Measurements from ENCODE around the gene ANXA3. TPM values are rescaled to one million over a fixed set of nuclear protein-coding genes. Genes with fewer than 3 reads are reported as not detected.
"Not testable (repeated sequence)": the region's sequence is repeated elsewhere in the genome, so short reads cannot be mapped to it uniquely, and the experiment has no call there.

ANXA3 gene
- total and polyA plus RNA-seq, 2 donors from 2014 or later, result 33.7 to 79.9 TPM

DNA sequence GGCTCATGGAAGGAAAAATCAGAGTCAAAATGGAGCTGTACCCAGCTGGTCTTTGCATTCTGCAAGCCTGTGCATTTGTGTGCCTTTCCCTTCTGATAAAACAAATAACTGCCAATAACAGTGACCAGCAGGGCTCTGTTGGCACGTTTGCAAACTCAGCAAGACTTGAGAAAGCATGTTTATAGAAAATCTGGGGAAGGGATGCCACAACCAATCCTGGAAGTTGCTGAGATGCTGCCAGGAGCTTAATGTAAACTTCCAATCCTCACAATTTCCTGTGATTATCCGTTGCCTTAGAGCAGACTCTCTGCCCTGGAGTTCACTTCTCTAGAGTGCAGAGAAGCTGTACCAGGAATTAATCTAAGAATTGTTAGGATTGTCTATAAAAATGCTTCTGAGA, 6.9 kb upstream of the ANXA3 start:
- FAIRE-seq, result no peak
- Histone ChIP-seq H3K9me3 (ENCODE audit: control insufficient read depth in 2 of 3, insufficient read depth in 1 of 3, low read length in 3 of 3) (no peaks in the 10 kb centered on the region), H3K36me3 (ENCODE audit: control insufficient read depth in 2 of 3, insufficient read depth in 3 of 3, low read length in 3 of 3) (peaks cover 0 to 5% (median 0%) of the 10 kb centered on the region in 3 donors), H3K27ac (ENCODE audit: low read depth in 2 of 2, low read length in 2 of 2) (no peak overlapping the region), H3K9ac (ENCODE audit: low read length in 3 of 3) (no peak overlapping the region), H3K4me1 (ENCODE audit: control insufficient read depth in 2 of 3, insufficient read depth in 2 of 3, low read depth in 1 of 3, low read length in 3 of 3) (peaks cover 0 to 2% (median 0%) of the 10 kb centered on the region in 3 donors), H3K27me3 (ENCODE audit: control insufficient read depth, insufficient read depth, low read length) (no peaks in the 10 kb centered on the region), H3K4me3 (ENCODE audit: low read length in 3 of 3) (no peak overlapping the region)
- TF ChIP-seq, protein P1, sequence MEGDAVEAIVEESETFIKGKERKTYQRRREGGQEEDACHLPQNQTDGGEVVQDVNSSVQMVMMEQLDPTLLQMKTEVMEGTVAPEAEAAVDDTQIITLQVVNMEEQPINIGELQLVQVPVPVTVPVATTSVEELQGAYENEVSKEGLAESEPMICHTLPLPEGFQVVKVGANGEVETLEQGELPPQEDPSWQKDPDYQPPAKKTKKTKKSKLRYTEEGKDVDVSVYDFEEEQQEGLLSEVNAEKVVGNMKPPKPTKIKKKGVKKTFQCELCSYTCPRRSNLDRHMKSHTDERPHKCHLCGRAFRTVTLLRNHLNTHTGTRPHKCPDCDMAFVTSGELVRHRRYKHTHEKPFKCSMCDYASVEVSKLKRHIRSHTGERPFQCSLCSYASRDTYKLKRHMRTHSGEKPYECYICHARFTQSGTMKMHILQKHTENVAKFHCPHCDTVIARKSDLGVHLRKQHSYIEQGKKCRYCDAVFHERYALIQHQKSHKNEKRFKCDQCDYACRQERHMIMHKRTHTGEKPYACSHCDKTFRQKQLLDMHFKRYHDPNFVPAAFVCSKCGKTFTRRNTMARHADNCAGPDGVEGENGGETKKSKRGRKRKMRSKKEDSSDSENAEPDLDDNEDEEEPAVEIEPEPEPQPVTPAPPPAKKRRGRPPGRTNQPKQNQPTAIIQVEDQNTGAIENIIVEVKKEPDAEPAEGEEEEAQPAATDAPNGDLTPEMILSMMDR (IDR thresholded peaks at IDR 0.05; ENCODE audit: borderline replicate concordance, extremely low read depth, insufficient read depth), result no peak
- DNase-seq, result no peak
- intact Hi-C loops (cut with DNase I), result no loop called here

DNA sequence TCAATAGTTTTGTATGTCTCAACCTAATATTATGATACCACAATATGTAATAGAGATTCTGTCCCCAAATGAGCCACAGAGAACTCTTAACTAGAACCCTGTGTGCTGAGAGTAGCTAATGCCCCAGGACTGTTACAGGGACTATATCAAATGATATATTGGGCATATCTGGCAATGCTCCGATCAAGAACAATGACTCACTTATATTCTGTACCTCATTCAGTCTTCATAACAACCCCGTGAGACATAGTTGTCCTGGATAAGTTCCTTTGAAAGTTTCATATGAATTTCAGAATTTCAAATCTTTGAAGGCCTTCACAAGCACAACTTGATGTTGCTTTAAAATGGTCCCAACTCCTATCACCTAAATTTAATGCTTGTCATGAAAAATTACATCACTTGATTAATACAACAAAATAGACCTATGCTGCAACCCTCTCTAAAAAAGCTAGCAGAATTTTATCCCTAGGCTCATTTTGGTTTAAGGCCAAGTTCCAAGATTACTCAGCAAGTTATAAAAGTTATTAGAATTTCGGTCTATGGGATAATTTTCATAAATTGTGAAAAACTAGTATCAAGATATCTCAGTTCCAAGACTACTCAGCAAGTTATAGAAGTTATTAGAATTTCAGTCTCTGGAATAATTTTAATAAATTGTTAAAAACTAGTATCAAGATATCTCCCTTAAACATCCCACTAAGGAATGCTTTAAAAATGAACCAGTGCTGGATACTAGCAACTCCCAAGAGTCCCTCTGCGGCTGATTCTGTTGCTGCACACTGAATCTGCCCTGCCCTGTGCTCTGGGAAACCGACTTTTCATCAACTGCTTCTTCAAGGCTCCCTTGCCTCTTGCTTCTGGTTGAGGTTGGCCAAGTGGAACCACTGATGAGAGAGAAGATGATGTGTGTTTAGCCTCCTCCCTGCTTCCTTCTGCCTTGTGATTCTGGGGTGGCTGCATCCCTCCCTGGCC, 6.0 kb upstream of the ANXA3 start:
- Histone ChIP-seq H3K9me3 (ENCODE audit: control insufficient read depth in 2 of 3, insufficient read depth in 1 of 3, low read length in 3 of 3) (no peaks in the 10 kb centered on the region), H3K9ac (ENCODE audit: low read length in 3 of 3) (no peak overlapping the region), H3K27ac (ENCODE audit: low read depth in 2 of 2, low read length in 2 of 2) (no peak overlapping the region), H3K27me3 (ENCODE audit: control insufficient read depth, insufficient read depth, low read length) (no peaks in the 10 kb centered on the region), H3K4me3 (ENCODE audit: low read length in 3 of 3) (no peak overlapping the region), H3K4me1 (ENCODE audit: control insufficient read depth in 2 of 3, insufficient read depth in 2 of 3, low read depth in 1 of 3, low read length in 3 of 3) (peaks cover 0 to 2% (median 0%) of the 10 kb centered on the region in 3 donors), H3K36me3 (ENCODE audit: control insufficient read depth in 2 of 3, insufficient read depth in 3 of 3, low read length in 3 of 3) (peaks cover 0 to under 1% (median 0%) of the 10 kb centered on the region in 3 donors)
- DNase-seq, result no peak
- TF ChIP-seq, protein P1 (IDR thresholded peaks at IDR 0.05; ENCODE audit: borderline replicate concordance, extremely low read depth, insufficient read depth), result no peak
- no peak for FAIRE-seq
- intact Hi-C loops (cut with DNase I), result no loop called here

DNA sequence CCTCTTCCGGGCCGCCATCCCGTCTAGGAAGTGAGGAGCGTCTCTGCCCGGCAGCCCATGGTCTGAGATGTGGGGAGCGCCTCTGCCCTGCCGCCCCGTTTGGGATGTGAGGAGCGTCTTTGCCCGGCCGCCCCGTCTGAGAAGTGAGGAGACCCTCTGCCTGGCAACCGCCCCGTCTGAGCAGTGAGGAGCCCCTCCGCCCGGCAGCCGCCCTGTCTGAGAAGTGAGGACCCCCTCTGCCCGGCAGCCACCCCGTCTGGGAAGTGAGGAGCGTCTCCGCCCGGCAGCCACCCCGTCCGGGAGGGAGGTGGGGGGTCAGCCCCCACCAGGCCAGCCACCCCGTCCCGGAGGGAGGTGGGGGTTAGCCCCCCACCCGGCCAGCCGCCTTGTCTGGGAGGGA, 3.7 kb upstream of the ANXA3 start:
- H3K27me3 ChIP-seq (ENCODE audit: control insufficient read depth, insufficient read depth, low read length); H3K4me1 ChIP-seq (ENCODE audit: control insufficient read depth in 2 of 3, insufficient read depth in 2 of 3, low read depth in 1 of 3, low read length in 3 of 3); H3K27ac ChIP-seq (ENCODE audit: low read depth in 2 of 2, low read length in 2 of 2); FAIRE-seq; H3K36me3 ChIP-seq (ENCODE audit: control insufficient read depth in 2 of 3, insufficient read depth in 3 of 3, low read length in 3 of 3); H3K9me3 ChIP-seq (ENCODE audit: control insufficient read depth in 2 of 3, insufficient read depth in 1 of 3, low read length in 3 of 3); H3K9ac ChIP-seq (ENCODE audit: low read length in 3 of 3); DNase-seq; H3K4me3 ChIP-seq (ENCODE audit: low read length in 3 of 3); intact Hi-C loops (cut with DNase I): not testable (repeated sequence)

DNA sequence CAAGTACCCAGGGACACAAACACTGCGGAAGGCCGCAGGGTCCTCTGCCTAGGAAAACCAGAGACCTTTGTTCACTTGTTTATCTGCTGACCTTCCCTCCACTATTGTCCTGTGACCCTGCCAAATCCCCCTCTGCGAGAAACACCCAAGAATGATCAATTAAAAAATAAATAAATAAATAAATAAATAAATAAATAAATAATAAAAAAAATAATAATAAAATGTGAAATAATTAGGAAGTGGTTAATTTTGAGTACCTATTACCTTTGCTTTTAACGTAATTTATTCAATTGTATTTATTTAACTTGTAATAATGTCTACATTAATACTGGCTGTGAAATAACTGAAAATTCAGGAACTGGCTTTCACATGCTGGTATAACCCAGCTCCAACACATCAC, 2.7 kb upstream of the ANXA3 start:
- H3K27me3 ChIP-seq (ENCODE audit: control insufficient read depth, insufficient read depth, low read length); H3K4me3 ChIP-seq (ENCODE audit: low read length in 3 of 3); H3K36me3 ChIP-seq (ENCODE audit: control insufficient read depth in 2 of 3, insufficient read depth in 3 of 3, low read length in 3 of 3); H3K27ac ChIP-seq (ENCODE audit: low read depth in 2 of 2, low read length in 2 of 2); intact Hi-C loops (cut with DNase I); DNase-seq; H3K9ac ChIP-seq (ENCODE audit: low read length in 3 of 3); H3K9me3 ChIP-seq (ENCODE audit: control insufficient read depth in 2 of 3, insufficient read depth in 1 of 3, low read length in 3 of 3); FAIRE-seq; H3K4me1 ChIP-seq (ENCODE audit: control insufficient read depth in 2 of 3, insufficient read depth in 2 of 3, low read depth in 1 of 3, low read length in 3 of 3): not testable (repeated sequence)

All from kidney (tissue), 14 donors.